Measurements from ENCODE around the gene HERC2. TPM values are rescaled to one million over a fixed set of nuclear protein-coding genes. Genes with fewer than 3 reads are reported as not detected.

Gene HERC2
- polyA plus RNA-seq, 2 donors: 19.4 to 28.2 TPM

DNA sequence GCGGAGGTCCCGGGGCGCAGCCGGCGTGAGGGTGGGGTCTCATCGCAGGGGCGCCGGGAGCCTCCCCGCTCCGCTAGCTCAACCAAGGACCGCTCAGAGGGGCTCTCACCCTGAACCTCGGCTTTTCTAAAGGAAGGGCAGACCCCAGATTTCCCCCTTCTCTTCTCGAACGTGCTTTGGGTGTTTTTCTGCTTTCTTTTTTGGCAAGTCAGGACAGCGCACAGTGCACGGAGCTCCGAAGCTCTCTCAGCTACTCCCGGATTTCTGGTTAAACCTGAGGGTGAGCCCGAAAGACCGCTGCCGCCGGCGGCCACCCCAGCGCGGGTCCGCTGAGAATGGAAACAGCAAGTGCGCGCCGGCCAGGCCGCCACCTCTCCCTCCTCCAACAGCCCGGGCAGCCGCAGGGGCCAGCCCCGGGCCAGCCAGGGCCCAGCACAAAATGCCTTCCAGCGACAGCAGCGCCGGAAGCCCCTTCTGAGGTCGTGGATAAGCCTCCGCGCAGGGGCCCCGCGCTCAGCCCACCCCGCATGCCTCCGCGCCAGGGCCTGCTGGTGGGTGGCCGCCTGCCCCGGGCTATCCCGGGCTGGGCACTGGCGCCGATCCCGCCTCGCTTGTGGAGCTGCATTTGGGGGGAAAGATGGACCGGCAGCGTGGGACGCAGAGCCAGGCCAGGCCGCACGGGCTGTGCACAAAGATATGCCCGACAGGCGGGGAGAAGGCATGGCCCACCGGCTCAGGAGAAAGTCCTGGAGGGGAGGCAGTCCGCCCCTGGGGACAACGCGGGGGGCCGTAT is 214.7 kb downstream of the HERC2 start:
- Histone ChIP-seq H3K9me3 (ENCODE audit: control insufficient read depth in 2 of 2, insufficient read depth in 1 of 2, low read depth in 1 of 2, low read length in 1 of 2) (peaks cover 0 to 3% of the 10 kb centered on the region in 2 donors), H3K27me3 (ENCODE audit: control insufficient read depth in 1 of 2, insufficient read depth in 2 of 2, low read length in 2 of 2) (no peaks in the 10 kb centered on the region), H3K36me3 (ENCODE audit: control insufficient read depth in 2 of 2, insufficient read depth in 2 of 2, low read length in 1 of 2) (peaks cover 0 to 5% of the 10 kb centered on the region in 2 donors), H3K4me3 (ENCODE audit: low read depth in 1 of 2, low read length in 2 of 2) (peak overlapping the region; percentile 55 to 75), H3K4me1 (ENCODE audit: control insufficient read depth in 2 of 2, insufficient read depth in 2 of 2, low read length in 1 of 2) (peaks cover 8 to 15% of the 10 kb centered on the region in 2 donors), H3K27ac (ENCODE audit: low read depth in 2 of 2, low read length in 1 of 2) (no peak overlapping the region)
- 7 to 8% methylated on average over 61 to 63 of the region's 63 CpGs for WGBS, 2 donors

DNA sequence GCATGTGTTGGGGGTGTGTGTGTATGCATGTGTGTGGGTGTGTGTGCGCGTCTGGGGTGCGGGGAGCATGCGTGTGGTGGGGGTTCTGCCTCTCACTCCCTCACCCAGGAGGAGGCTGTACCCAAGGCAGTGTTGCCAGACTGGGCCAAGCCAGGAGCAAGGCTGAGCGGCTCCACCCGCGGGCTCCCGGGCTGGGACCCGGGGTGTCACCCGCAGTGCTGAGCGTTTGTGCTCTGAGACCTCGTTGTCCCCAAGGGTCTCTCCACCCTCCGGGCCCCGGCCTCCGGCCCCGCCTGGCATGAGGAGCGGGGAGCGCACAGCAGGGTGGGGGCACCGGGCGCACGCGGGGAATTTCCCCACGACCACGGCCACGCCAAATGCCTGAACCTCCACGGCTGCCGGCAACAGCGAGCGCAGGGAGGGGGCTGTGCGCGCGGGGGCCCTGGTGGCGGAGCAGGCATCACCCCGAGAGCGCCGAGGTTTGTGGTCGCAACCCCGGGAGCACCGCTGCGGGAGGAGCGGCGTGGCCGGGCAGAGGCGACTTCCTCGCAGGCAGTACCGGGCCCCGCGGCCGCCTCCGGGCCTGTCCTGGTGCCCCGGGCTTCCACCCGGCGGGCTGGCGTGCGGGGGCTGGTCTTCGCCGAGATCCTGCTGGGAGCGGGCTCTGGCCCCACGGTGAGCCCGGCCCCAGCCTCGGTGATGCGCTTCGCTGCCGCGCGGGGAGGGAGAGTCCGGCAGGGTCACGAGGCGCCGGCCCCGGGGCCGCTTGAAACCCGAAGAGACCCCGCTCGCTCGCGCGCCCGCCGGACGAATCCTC is 215.5 kb downstream of the HERC2 start:
- peaks cover 0 to 2% of the 10 kb centered on the region in 2 donors for H3K36me3 ChIP-seq (ENCODE audit: control insufficient read depth in 2 of 2, insufficient read depth in 2 of 2, low read length in 1 of 2)
- peaks cover 0 to 6% of the 10 kb centered on the region in 2 donors for H3K9me3 ChIP-seq (ENCODE audit: control insufficient read depth in 2 of 2, insufficient read depth in 1 of 2, low read depth in 1 of 2, low read length in 1 of 2)
- peaks cover 8 to 15% of the 10 kb centered on the region in 2 donors for H3K4me1 ChIP-seq (ENCODE audit: control insufficient read depth in 2 of 2, insufficient read depth in 2 of 2, low read length in 1 of 2)
- no peak overlapping the region for H3K27ac ChIP-seq (ENCODE audit: low read depth in 2 of 2, low read length in 1 of 2)
- H3K27me3 ChIP-seq (ENCODE audit: control insufficient read depth in 1 of 2, insufficient read depth in 2 of 2, low read length in 2 of 2): no peaks in the 10 kb centered on the region
- 3 to 6% methylated on average over 51 to 81 of the region's 81 CpGs for WGBS, 2 donors
- H3K4me3 ChIP-seq (ENCODE audit: low read depth in 1 of 2, low read length in 2 of 2): peak overlapping the region; percentile 55 to 75

DNA sequence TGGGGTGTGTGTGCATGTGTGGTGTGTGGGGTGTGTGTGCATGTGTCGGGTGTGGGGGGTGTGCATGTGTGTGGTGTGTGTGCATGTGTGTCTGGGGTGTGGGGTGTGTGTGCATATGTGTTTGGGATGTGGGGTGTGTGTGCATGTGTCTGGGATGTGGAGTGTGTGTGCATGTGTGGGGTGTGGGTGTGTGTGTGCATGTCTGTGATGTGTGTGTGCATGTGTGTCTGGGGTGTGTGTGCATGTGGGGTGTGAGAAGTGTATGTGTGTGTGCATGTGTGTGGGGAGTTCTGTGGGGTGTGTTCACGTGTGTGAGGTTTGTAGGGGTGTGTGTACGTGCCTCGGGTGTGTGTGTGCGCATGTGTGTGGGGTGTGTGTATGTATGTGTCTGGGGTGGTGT is 216.2 kb downstream of the HERC2 start:
- 79 to 81% methylated on average over 5 of the region's 5 CpGs for WGBS, 2 donors
- no peak overlapping the region for H3K4me3 ChIP-seq (ENCODE audit: low read depth in 1 of 2, low read length in 2 of 2)

DNA sequence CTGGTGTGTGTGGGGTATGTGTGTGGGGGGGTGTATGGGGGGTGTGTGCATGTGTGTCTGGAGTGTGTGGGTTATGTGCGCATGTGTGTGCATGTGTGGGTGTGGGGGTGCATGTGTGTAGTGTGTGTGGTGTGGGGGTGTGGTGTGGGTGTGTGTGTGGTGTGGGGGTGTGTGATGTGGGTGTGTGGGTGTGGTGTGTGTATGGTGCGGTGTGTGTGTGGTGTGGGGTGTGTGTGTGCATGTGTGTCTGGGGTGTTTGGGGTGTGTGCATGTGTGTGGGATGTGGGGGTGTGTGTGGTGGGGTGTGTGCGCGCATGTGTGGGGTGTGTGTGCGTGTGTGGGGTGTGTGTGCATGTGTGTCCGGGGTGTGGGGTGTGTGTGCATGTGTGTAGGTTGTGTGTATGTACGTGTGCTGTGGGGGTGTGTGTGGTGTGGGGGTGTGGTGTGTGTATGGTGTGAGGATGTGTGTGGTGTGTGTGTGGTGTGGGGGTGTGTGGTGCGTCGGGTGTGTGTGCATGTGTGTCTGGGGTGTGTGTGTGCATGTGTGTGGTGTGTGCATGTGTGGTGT is 216.7 kb downstream of the HERC2 start:
- peaks cover 0 to 6% of the 10 kb centered on the region in 2 donors for H3K9me3 ChIP-seq (ENCODE audit: control insufficient read depth in 2 of 2, insufficient read depth in 1 of 2, low read depth in 1 of 2, low read length in 1 of 2)
- 95 to 96% methylated on average over 9 of the region's 9 CpGs for WGBS, 2 donors
- no peaks in the 10 kb centered on the region for H3K36me3 ChIP-seq (ENCODE audit: control insufficient read depth in 2 of 2, insufficient read depth in 2 of 2, low read length in 1 of 2)
- no peak overlapping the region for H3K4me3 ChIP-seq (ENCODE audit: low read depth in 1 of 2, low read length in 2 of 2)
- H3K27ac ChIP-seq (ENCODE audit: low read depth in 2 of 2, low read length in 1 of 2): no peak overlapping the region
- no peaks in the 10 kb centered on the region for H3K27me3 ChIP-seq (ENCODE audit: control insufficient read depth in 1 of 2, insufficient read depth in 2 of 2, low read length in 2 of 2)
- H3K4me1 ChIP-seq (ENCODE audit: control insufficient read depth in 2 of 2, insufficient read depth in 2 of 2, low read length in 1 of 2): peaks cover 8 to 15% of the 10 kb centered on the region in 2 donors

More for the DNA sequence above, 216.2 kb downstream of the HERC2 start:
- Histone ChIP-seq H3K27ac (ENCODE audit: low read depth in 2 of 2, low read length in 1 of 2) (no peak overlapping the region), H3K36me3 (ENCODE audit: control insufficient read depth in 2 of 2, insufficient read depth in 2 of 2, low read length in 1 of 2) (no peaks in the 10 kb centered on the region), H3K9me3 (ENCODE audit: control insufficient read depth in 2 of 2, insufficient read depth in 1 of 2, low read depth in 1 of 2, low read length in 1 of 2) (peaks cover 0 to 6% of the 10 kb centered on the region in 2 donors), H3K27me3 (ENCODE audit: control insufficient read depth in 1 of 2, insufficient read depth in 2 of 2, low read length in 2 of 2) (no peaks in the 10 kb centered on the region), H3K4me1 (ENCODE audit: control insufficient read depth in 2 of 2, insufficient read depth in 2 of 2, low read length in 1 of 2) (peaks cover 8 to 15% of the 10 kb centered on the region in 2 donors)

GRCh38 chr15:28104326-28104725 is 217.7 kb downstream of the HERC2 start:
- H3K4me3 ChIP-seq (ENCODE audit: low read depth in 1 of 2, low read length in 2 of 2): no peak overlapping the region
- 95 to 96% methylated on average over 10 of the region's 10 CpGs for WGBS, 2 donors
- peaks cover 11 to 18% of the 10 kb centered on the region in 2 donors for H3K4me1 ChIP-seq (ENCODE audit: control insufficient read depth in 2 of 2, insufficient read depth in 2 of 2, low read length in 1 of 2)
- no peaks in the 10 kb centered on the region for H3K27me3 ChIP-seq (ENCODE audit: control insufficient read depth in 1 of 2, insufficient read depth in 2 of 2, low read length in 2 of 2)
- H3K27ac ChIP-seq (ENCODE audit: low read depth in 2 of 2, low read length in 1 of 2): no peak overlapping the region
- peaks cover 0 to 6% of the 10 kb centered on the region in 2 donors for H3K9me3 ChIP-seq (ENCODE audit: control insufficient read depth in 2 of 2, insufficient read depth in 1 of 2, low read depth in 1 of 2, low read length in 1 of 2)
- no peaks in the 10 kb centered on the region for H3K36me3 ChIP-seq (ENCODE audit: control insufficient read depth in 2 of 2, insufficient read depth in 2 of 2, low read length in 1 of 2)

DNA sequence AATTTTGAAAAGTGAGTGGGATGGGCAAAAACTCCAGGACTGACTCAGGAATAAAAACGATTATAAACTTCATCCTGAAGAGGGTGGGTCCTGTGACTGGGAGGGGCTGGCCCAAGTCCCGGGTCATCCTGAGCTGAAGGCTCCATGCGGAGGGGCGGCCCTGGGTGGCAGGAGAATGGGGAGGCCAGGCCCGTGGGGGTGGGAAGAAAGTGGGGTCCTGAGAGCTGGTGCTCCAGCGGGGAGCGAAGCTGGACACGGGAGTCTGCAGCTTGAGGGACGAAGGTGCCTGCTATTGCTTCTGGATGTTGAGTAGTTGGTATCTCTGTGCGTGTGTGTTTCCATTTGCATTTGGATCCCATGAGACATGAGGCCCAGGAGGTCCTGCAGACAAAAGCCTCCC is 218.1 kb downstream of the HERC2 start:
- Histone ChIP-seq H3K27ac (ENCODE audit: low read depth in 2 of 2, low read length in 1 of 2) (no peak overlapping the region), H3K36me3 (ENCODE audit: control insufficient read depth in 2 of 2, insufficient read depth in 2 of 2, low read length in 1 of 2) (no peaks in the 10 kb centered on the region), H3K4me3 (ENCODE audit: low read depth in 1 of 2, low read length in 2 of 2) (no peak overlapping the region), H3K4me1 (ENCODE audit: control insufficient read depth in 2 of 2, insufficient read depth in 2 of 2, low read length in 1 of 2) (peaks cover 14 to 22% of the 10 kb centered on the region in 2 donors), H3K27me3 (ENCODE audit: control insufficient read depth in 1 of 2, insufficient read depth in 2 of 2, low read length in 2 of 2) (no peaks in the 10 kb centered on the region), H3K9me3 (ENCODE audit: control insufficient read depth in 2 of 2, insufficient read depth in 1 of 2, low read depth in 1 of 2, low read length in 1 of 2) (peaks cover 0 to 6% of the 10 kb centered on the region in 2 donors)
- WGBS, 2 donors: 84 to 85% methylated on average over 10 of the region's 10 CpGs

DNA sequence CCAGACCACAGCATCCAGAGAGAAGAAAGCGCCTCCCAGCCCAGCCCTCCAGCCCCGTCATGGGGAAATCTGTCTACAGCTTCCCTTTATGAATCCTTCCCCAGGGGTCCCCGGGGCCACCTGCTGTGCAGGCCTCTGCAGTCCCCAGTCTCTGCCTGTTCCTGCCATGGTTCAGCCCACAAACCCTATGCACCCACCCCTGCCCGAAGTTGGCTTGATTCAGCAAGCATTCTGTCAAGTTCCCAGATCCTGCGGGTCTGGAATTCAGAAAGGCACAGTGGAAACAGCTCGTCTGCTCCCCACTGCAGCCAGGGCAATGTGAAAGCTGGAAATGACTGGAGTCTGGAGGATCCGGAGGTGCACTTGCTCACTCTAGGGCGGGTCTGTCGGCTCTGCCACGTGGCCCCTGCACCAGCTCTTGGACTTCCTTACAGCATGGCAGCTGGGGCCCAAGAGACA is 220.0 kb downstream of the HERC2 start:
- peaks cover 11 to 16% of the 10 kb centered on the region in 2 donors for H3K4me1 ChIP-seq (ENCODE audit: control insufficient read depth in 2 of 2, insufficient read depth in 2 of 2, low read length in 1 of 2)
- H3K4me3 ChIP-seq (ENCODE audit: low read depth in 1 of 2, low read length in 2 of 2): no peak overlapping the region
- H3K27me3 ChIP-seq (ENCODE audit: control insufficient read depth in 1 of 2, insufficient read depth in 2 of 2, low read length in 2 of 2): no peaks in the 10 kb centered on the region
- H3K27ac ChIP-seq (ENCODE audit: low read depth in 2 of 2, low read length in 1 of 2): no peak overlapping the region
- peaks cover 0 to 6% of the 10 kb centered on the region in 2 donors for H3K9me3 ChIP-seq (ENCODE audit: control insufficient read depth in 2 of 2, insufficient read depth in 1 of 2, low read depth in 1 of 2, low read length in 1 of 2)
- H3K36me3 ChIP-seq (ENCODE audit: control insufficient read depth in 2 of 2, insufficient read depth in 2 of 2, low read length in 1 of 2): no peaks in the 10 kb centered on the region
- 79 to 83% methylated on average over 10 of the region's 10 CpGs for WGBS, 2 donors

GRCh38 chr15:28101201-28101600 is 220.8 kb downstream of the HERC2 start:
- Histone ChIP-seq H3K27ac (ENCODE audit: low read depth in 2 of 2, low read length in 1 of 2) (no peak overlapping the region), H3K4me1 (ENCODE audit: control insufficient read depth in 2 of 2, insufficient read depth in 2 of 2, low read length in 1 of 2) (peaks cover 6 to 14% of the 10 kb centered on the region in 2 donors), H3K9me3 (ENCODE audit: control insufficient read depth in 2 of 2, insufficient read depth in 1 of 2, low read depth in 1 of 2, low read length in 1 of 2) (peaks cover 0 to 6% of the 10 kb centered on the region in 2 donors), H3K4me3 (ENCODE audit: low read depth in 1 of 2, low read length in 2 of 2) (no peak overlapping the region), H3K36me3 (ENCODE audit: control insufficient read depth in 2 of 2, insufficient read depth in 2 of 2, low read length in 1 of 2) (no peaks in the 10 kb centered on the region), H3K27me3 (ENCODE audit: control insufficient read depth in 1 of 2, insufficient read depth in 2 of 2, low read length in 2 of 2) (no peaks in the 10 kb centered on the region)
- 80 to 87% methylated on average over 7 to 8 of the region's 8 CpGs for WGBS, 2 donors

DNA sequence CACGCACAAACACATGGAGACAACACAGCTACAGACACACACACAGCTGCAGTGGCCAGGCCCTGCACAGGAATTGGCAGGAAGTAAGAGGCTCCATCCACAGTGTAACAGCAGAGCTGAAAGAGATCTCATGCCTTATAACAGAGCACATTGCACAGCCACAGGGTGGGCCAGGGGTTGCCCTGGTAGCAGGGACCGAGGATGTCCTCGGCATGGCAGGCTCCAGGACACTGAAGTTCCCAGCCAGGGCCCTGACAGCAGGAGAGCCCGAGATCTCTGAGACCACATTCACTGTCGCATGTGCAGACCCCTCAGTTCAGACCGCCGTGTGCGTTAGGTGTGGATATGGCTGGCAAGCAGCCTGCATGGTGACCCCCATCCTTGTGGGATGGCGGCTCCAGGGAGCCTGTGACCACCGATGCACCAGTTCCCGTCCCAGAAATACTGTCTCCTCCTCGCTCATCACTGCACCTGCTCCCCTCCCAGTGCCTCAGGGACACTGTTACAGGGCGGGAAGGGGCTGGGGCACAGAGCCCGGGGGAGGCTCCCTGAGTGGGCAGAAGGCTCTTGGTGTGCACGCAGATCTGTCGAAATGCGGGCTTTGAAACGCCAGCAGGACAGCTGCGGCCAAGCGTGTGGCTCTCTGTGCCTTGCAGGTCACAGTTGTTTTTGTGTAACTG is 221.3 kb downstream of the HERC2 start:
- H3K27me3 ChIP-seq (ENCODE audit: control insufficient read depth in 1 of 2, insufficient read depth in 2 of 2, low read length in 2 of 2): no peaks in the 10 kb centered on the region
- no peak overlapping the region for H3K27ac ChIP-seq (ENCODE audit: low read depth in 2 of 2, low read length in 1 of 2)
- peaks cover 0 to 6% of the 10 kb centered on the region in 2 donors for H3K9me3 ChIP-seq (ENCODE audit: control insufficient read depth in 2 of 2, insufficient read depth in 1 of 2, low read depth in 1 of 2, low read length in 1 of 2)
- H3K4me1 ChIP-seq (ENCODE audit: control insufficient read depth in 2 of 2, insufficient read depth in 2 of 2, low read length in 1 of 2): peaks cover 6 to 15% of the 10 kb centered on the region in 2 donors
- H3K4me3 ChIP-seq (ENCODE audit: low read depth in 1 of 2, low read length in 2 of 2): no peak overlapping the region
- no peaks in the 10 kb centered on the region for H3K36me3 ChIP-seq (ENCODE audit: control insufficient read depth in 2 of 2, insufficient read depth in 2 of 2, low read length in 1 of 2)
- WGBS, 2 donors: 93% methylated on average over 20 of the region's 20 CpGs
